Naive B cell (primary cell): ENCODE results near the gene ATP7B. TPM values are rescaled to one million over a fixed set of nuclear protein-coding genes. Genes with fewer than 3 reads are reported as not detected.
"Not testable (repeated sequence)": the region's sequence is repeated elsewhere in the genome, so short reads cannot be mapped to it uniquely, and the experiment has no call there.

Experiments
- ATAC-seq, 2 donors: fragments of 150-1000 bp; cut with Tn5 transposase; 2 replicates each; pipeline ENCODE4 v1.10.0; 2021; ENCODE audit warnings: low read depth in 2 of 2, mild to moderate bottlenecking in 2 of 2, moderate library complexity in 2 of 2
- DNase-seq: peaks from one replicate; pipeline ENCODE4 v3.0.0; 2022
- H3K27ac Mint-ChIP-seq, 6 donors: one replicate each; pipeline ENCODE4 v1.8.0; 2020 to 2022; ENCODE audit warnings: mild to moderate bottlenecking in 6 of 6, mixed read lengths in 6 of 6, moderate library complexity in 5 of 6, inconsistent platforms in 2 of 6
- H3K27me3 Mint-ChIP-seq, 3 donors: one replicate each; pipeline ENCODE4 v1.8.0; 2021 to 2022; ENCODE audit warnings: mixed read lengths in 3 of 3, mild to moderate bottlenecking in 1 of 3
- H3K36me3 Mint-ChIP-seq, 2 donors: one replicate each; pipeline ENCODE4 v1.8.0; 2020 to 2022; ENCODE audit warnings: mixed read lengths in 2 of 2, inconsistent platforms in 1 of 2, mild to moderate bottlenecking in 1 of 2
- H3K4me1 Mint-ChIP-seq, 3 donors: one replicate each; pipeline ENCODE4 v1.8.0; 2020 to 2022; ENCODE audit warnings: mixed read lengths in 3 of 3, inconsistent platforms in 1 of 3, mild to moderate bottlenecking in 1 of 3, moderate library complexity in 1 of 3
- H3K4me3 Mint-ChIP-seq, 8 donors: one replicate each; pipeline ENCODE4 v1.8.0; 2020 to 2022; ENCODE audit warnings: mild to moderate bottlenecking in 8 of 8, mixed read lengths in 8 of 8, moderate library complexity in 8 of 8, inconsistent platforms in 2 of 8
- H3K9me3 Mint-ChIP-seq, 7 donors: one replicate each; pipeline ENCODE4 v1.8.0; 2020 to 2022; ENCODE audit warnings: mixed read lengths in 7 of 7, mild to moderate bottlenecking in 5 of 7, inconsistent platforms in 2 of 7, moderate library complexity in 1 of 7
- polyA plus RNA-seq, 6 donors: library from polyadenylated mRNA; unstranded; fragments of 300-500 nt; fragmentation: Illumina TruSeq; gene quantifications; one replicate each; pipeline ENCODE4 v1.2.3, GENCODE V29; 2021; ENCODE audit warnings: low read depth in 6 of 6

Gene ATP7B
- polyA plus RNA-seq, 6 donors from 2014 or later, result 0.04 TPM; not detected in 5

DNA sequence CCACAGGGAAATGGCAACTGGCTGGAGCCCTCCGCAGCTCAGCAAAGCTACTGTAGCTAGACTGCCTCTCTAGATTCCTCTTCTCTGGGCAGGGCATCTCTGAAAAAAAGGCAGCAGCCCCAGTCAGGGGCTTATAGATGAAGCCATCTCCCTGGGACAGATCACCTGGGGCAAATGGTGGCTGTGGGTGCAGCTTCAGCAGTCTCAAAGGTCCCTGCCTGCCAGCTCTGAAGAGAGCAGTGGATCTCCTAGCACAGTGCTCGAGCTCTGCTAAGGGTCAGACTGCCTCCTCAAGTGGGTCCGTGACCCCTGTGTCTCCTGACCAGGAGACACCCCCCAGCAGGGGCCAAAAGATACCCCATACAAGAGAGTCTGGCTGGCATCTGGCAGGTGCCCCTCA is 28.0 kb downstream of the ATP7B start:
- not testable (repeated sequence) for H3K36me3 Mint-ChIP-seq, H3K27ac Mint-ChIP-seq, H3K4me1 Mint-ChIP-seq, DNase-seq, H3K4me3 Mint-ChIP-seq, H3K9me3 Mint-ChIP-seq, ATAC-seq
- H3K27me3 Mint-ChIP-seq, result peaks cover 14 to 56% (median 43%) of the 10 kb centered on the region in 3 donors

DNA sequence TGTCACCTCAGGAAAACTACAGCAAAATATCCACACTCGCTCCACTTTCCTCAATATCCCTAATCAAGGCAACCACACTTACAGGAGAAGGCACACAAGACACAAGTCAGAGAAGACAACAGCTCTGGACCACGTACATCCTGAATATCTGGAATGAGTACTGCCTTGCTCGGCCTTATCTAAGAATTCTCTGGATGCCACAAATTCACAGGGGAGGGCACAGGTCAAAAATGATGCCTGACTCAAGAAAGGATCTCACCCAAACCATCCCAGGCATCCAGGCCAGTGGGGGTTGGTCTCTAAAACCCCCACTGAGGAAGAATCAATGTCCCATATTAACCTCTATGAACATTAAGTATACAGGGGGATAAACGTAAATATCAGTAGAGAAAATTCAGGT is 29.9 kb downstream of the ATP7B start:
- Mint-ChIP-seq H3K27me3 (peaks cover 14 to 39% (median 33%) of the 10 kb centered on the region in 3 donors), H3K27ac (no peak overlapping the region), H3K36me3 (no peaks in the 10 kb centered on the region), H3K4me3 (no peak overlapping the region), H3K9me3 (peaks cover 0 to 6% (median 1%) of the 10 kb centered on the region in 7 donors), H3K4me1 (no peaks in the 10 kb centered on the region)
- no peak for ATAC-seq
- DNase-seq, result no peak

DNA sequence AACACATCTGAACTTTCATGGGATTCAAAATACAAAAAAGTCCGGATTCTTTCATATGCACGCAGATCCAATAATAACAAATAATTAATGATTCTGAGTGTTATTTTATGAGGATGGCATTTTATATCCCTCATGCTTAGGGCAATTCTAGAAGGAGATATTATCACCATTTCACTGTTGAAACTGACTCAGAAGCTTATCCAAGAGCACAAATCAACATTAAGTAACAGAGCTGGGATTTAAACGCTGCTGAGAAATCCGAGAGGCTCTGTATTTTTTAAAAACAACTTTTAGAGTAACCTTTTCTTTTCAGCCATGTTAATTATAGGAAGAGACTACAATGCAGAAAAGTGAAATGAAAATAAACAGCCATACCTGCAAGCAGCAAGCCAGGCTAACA is 30.3 kb downstream of the ATP7B start:
- Mint-ChIP-seq H3K4me3 (no peak overlapping the region), H3K4me1 (no peaks in the 10 kb centered on the region)

DNA sequence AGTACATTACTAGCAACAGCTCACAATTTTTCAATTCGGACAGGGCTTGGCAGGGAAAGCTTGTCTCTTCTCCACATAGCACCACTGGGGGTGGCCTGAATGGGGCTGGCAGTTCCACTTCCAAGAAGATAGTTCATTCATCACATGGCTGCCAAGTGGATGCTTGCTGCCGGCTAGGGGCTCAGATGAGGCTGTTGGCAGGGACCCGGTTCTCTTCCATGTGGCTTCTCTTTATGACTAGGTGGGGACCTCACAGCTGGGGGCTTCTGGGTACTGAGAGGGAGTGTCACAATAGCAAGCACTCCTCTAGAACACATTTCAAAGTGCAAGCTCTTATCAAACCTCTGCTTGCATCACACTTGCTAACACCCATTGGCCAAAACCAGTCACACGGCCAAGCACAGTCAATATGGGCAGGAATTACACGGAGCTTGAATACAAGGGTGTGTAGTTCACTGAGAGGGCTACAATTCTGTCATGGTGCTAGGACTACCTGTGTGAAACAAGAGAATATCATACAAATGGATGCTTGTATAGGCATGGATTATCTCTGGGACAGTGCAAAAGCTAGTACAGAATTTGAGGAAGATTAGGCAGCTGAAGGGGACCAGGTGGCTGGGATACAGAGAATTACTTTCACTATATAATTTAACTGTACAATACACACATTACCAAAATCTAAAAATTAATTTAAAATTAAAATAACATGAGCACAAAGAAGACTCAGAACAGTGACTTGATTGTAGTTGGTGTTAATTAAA is 32.3 kb downstream of the ATP7B start:
- ATAC-seq (no peak), DNase-seq (no peak)
- no peak overlapping the region for H3K27ac Mint-ChIP-seq
- no peaks in the 10 kb centered on the region for H3K36me3 Mint-ChIP-seq
- H3K9me3 Mint-ChIP-seq, result peaks cover 0 to 1% (median 0%) of the 10 kb centered on the region in 7 donors
- H3K27me3 Mint-ChIP-seq, result peaks cover 9 to 17% (median 10%) of the 10 kb centered on the region in 3 donors
- no peaks in the 10 kb centered on the region for H3K4me1 Mint-ChIP-seq
- no peak overlapping the region for H3K4me3 Mint-ChIP-seq

More for the DNA sequence above, 30.3 kb downstream of the ATP7B start:
- DNase-seq, result no peak
- H3K9me3 Mint-ChIP-seq, result peaks cover 0 to 6% (median 1%) of the 10 kb centered on the region in 7 donors
- no peak for ATAC-seq
- H3K27ac Mint-ChIP-seq, result no peak overlapping the region
- peaks cover 14 to 35% (median 29%) of the 10 kb centered on the region in 3 donors for H3K27me3 Mint-ChIP-seq
- no peaks in the 10 kb centered on the region for H3K36me3 Mint-ChIP-seq

DNA sequence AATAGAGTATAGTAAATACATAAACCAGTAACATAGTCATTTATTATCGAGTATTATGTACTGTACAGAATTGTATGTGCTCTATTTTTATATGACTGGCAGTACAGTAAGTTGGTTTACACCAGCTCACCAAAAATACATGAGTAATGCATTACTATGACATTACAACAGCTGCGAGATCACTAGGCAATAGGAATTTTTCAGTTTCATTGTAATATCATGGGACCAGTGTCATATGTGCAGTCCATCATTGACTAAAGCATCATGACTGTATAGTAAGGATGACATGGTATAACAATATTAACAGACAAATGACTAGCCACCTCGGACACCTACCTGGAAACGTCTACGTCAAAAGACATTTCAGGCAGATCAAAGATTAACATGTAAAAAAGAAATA is 33.6 kb downstream of the ATP7B start:
- H3K27ac Mint-ChIP-seq, result no peak overlapping the region
- ATAC-seq (no peak), DNase-seq (no peak)
- peaks cover 4 to 9% (median 9%) of the 10 kb centered on the region in 3 donors for H3K27me3 Mint-ChIP-seq
- H3K9me3 Mint-ChIP-seq, result no peaks in the 10 kb centered on the region
- no peak overlapping the region for H3K4me3 Mint-ChIP-seq
- H3K4me1 Mint-ChIP-seq, result no peaks in the 10 kb centered on the region
- no peaks in the 10 kb centered on the region for H3K36me3 Mint-ChIP-seq

DNA sequence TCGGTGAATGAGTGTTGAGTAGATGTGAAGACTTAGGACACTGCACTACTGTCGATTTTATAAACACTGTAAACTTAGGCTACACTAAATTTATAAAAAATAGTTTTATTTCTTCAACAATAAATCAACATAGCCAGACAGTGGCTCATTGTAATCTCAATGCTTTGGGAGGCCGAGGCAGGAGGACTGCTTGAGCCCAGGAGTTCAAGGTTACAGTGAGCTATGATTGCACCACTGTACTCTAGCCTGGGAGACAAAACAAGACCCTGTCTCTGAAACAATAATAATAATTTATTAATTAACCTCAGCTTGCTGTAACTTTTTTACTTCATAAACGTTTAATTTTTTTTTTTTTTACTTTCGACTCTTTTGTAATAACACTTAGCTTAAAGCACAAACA is 34.4 kb downstream of the ATP7B start:
- H3K9me3 Mint-ChIP-seq, result no peaks in the 10 kb centered on the region
- no peaks in the 10 kb centered on the region for H3K36me3 Mint-ChIP-seq
- H3K4me1 Mint-ChIP-seq, result no peaks in the 10 kb centered on the region
- no peak overlapping the region for H3K27ac Mint-ChIP-seq
- no peak for DNase-seq
- no peak overlapping the region for H3K4me3 Mint-ChIP-seq
- ATAC-seq, result no peak
- peaks cover 4 to 16% (median 13%) of the 10 kb centered on the region in 3 donors for H3K27me3 Mint-ChIP-seq

DNA sequence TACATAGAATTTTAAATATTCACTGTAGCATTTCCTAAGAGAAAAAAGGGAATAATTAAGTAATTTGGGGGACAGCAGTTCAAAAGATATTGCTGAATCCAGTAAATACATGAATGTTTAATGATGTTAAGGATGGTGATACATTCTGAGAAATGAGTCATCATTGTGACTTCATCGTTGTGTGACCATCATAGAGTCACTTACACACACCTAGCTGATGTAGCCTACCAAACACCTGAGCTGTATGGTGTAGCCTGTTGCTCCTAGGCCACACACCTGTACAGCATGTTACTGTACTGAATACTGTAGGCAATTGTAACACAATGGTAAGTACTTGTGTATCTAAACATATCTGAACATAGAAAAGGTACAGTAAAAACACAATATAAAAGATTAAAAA is 34.8 kb downstream of the ATP7B start:
- H3K27me3 Mint-ChIP-seq, result peaks cover 4 to 18% (median 14%) of the 10 kb centered on the region in 3 donors
- no peak overlapping the region for H3K27ac Mint-ChIP-seq
- H3K9me3 Mint-ChIP-seq, result no peaks in the 10 kb centered on the region
- H3K4me1 Mint-ChIP-seq, result no peaks in the 10 kb centered on the region
- no peaks in the 10 kb centered on the region for H3K36me3 Mint-ChIP-seq
- ATAC-seq (no peak), DNase-seq (no peak)
- no peak overlapping the region for H3K4me3 Mint-ChIP-seq

DNA sequence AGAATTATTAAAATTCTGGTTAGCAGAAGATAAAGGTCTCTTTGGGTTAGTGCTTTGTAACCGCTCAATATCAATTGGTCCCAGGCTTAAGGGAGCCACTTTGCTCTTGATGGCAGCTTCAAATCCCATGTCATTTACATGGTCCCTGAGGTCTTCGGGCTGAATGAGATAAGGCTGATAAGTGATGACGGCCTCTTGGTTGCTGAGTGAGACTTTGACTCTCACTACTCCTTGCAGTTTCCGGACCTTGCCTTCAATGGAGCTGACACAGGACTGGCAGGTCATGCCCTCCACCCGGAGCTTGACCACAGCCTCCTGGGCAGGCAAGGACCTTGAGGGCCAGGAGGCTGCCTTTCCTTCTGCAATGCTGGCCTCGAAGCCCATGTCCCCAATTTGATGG is 36.8 kb downstream of the ATP7B start:
- no peak for ATAC-seq
- Mint-ChIP-seq H3K4me3 (no peak overlapping the region), H3K27ac (no peak overlapping the region), H3K9me3 (no peaks in the 10 kb centered on the region), H3K36me3 (no peaks in the 10 kb centered on the region), H3K27me3 (peaks cover 6 to 17% (median 8%) of the 10 kb centered on the region in 3 donors), H3K4me1 (no peaks in the 10 kb centered on the region)
- DNase-seq, result no peak

DNA sequence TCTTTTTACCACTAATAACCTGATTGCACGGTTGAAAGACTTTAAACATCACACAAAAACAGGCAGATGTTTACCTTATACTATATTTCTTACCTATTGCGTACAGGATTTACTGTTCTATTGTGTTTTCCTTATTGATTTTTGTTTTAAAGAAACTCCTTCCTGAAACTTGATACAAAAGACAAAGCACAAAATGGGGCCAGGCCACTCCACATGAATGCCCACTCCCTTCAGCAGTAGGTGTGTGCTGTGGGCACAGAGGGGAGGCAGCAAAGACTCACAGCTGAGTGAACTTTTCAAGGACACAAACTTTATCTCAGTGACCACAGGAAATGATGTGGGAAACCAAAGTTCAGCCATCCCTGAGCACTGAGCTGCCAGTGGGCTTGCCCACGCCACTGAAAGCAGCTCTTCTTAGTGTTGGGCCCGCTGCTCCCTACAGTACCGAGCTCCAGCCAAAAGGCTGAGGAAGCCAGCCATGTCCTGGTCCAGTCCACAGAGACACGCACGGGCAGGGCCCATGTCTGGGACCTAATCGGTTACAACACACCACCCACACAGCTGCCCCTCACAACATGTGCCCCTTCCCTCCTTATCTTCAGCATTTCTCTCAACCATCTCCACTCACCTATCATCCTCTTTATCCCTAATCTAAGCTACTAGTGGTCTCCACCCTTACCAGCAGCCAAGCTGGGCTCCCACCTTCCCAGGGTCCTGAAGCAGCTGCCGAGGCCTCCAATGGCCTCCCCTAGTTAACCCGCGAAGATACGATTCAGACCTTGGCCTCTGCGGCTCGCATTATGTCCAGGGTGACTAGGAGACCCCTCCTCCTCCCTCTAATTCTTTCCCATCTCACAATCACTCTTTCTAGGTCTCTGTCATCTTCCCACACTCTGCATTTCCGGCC is 39.5 kb downstream of the ATP7B start:
- Mint-ChIP-seq H3K36me3 (no peaks in the 10 kb centered on the region), H3K4me3 (no peak overlapping the region), H3K27me3 (peaks cover 6 to 20% (median 8%) of the 10 kb centered on the region in 3 donors), H3K9me3 (no peaks in the 10 kb centered on the region), H3K27ac (no peak overlapping the region), H3K4me1 (no peaks in the 10 kb centered on the region)
- ATAC-seq (no peak), DNase-seq (no peak)

DNA sequence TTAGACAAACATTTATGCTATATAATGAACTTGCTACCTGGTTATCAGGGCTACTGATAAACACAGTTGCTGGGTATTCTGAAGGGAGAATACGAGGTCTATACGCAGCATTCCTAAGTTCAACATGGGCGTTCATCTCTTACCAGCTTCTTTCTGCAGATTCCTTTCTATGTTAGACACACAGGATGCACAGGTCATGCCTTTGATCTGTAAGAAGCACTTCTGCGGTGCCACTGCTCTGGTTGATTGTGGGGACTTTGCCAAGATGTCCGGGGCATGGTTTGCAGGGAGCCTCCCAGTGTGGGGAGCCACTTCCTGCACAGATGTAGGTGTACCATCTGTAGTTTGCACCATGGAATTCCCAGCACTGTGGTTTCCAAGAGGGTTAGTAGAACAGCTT is 40.9 kb downstream of the ATP7B start:
- H3K27ac Mint-ChIP-seq, result no peak overlapping the region
- DNase-seq, result no peak

DNA sequence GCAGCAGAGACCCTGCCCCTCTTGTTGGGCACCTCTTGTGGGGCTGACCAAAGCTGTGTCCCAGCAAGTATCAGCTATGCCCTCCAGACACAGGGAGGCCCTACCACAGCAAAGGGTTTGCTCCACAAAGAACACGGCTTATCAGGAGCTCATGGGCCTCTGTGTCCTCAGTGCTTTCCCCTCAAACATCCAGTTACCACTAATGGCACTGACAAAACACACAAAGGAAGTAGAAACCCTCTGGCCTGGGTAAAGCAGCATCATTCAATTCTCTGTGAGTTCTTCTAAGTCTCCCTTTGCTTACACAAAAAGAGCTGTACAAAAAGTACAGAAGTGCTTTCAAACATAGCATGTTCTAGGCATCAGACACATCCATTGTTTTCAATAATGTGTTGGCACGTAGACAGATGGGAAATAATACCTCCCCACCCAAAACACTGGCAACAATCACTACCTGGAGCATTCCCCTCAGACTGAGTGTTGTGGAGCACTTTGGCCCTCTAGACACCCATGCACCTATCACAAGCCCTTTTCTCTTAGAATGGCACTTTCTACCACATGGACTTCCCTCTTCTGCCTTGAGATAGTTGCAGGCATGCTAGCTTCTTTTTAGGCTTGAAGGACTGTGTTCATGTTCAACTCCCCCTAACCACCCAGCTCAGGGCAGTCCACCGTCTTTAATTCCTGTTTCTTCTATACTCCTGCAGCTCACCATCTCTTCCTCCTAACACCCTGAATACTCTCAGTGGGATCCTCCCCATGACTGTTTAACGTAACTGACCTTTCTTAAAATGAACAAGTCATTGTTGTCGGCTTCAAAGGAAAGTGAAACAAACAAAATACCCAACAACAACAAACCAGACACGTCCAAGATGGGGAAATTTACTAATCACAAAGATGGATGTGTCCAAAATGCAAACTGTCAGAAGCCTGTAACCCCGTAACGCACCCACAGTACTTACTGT is 43.5 kb downstream of the ATP7B start:
- no peak overlapping the region for H3K27ac Mint-ChIP-seq
- no peaks in the 10 kb centered on the region for H3K36me3 Mint-ChIP-seq
- H3K9me3 Mint-ChIP-seq, result no peaks in the 10 kb centered on the region
- H3K4me3 Mint-ChIP-seq, result no peak overlapping the region
- no peaks in the 10 kb centered on the region for H3K4me1 Mint-ChIP-seq
- ATAC-seq (no peak), DNase-seq (no peak)
- peaks cover 8 to 37% (median 14%) of the 10 kb centered on the region in 3 donors for H3K27me3 Mint-ChIP-seq

More for the DNA sequence above, 40.9 kb downstream of the ATP7B start:
- H3K27me3 Mint-ChIP-seq, result peaks cover 8 to 25% (median 10%) of the 10 kb centered on the region in 3 donors
- H3K36me3 Mint-ChIP-seq, result no peaks in the 10 kb centered on the region
- H3K4me3 Mint-ChIP-seq, result no peak overlapping the region
- no peaks in the 10 kb centered on the region for H3K4me1 Mint-ChIP-seq
- H3K9me3 Mint-ChIP-seq, result no peaks in the 10 kb centered on the region
- no peak for ATAC-seq

DNA sequence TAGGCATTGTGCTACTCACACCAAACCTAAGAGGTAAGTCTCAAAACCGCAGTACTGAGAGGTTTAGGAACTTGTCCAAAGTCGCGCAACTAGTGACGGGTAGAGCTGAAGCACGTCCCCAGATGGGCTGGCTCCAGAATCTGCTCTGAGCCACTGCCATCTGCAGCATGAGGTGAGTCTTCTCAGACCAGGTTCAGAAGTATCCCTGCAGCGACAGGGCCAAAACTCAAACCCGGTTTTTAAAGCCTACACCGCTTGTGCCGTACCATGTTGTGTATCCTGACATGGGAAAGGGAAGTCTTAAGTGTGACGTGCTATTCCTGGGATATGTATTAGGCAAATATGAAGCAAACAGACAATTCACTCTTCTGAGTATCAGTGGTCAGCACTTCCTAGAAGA is 45.1 kb downstream of the ATP7B start:
- Mint-ChIP-seq H3K4me1 (no peaks in the 10 kb centered on the region), H3K27ac (no peak overlapping the region), H3K36me3 (no peaks in the 10 kb centered on the region), H3K9me3 (no peaks in the 10 kb centered on the region), H3K4me3 (no peak overlapping the region), H3K27me3 (peaks cover 5 to 25% (median 9%) of the 10 kb centered on the region in 3 donors)
- no peak for DNase-seq
- no peak for ATAC-seq
